SHP77 treated with DMSO at 0.1 percent for 48 hours (cell line): ENCODE measurements around the gene ATP6V0A1.

Source experiments
- DNase-seq: peaks from one replicate; lab custom pipeline; 2025; lab: John Stamatoyannopoulos, UW

The ATP6V0A1 gene

DNA sequence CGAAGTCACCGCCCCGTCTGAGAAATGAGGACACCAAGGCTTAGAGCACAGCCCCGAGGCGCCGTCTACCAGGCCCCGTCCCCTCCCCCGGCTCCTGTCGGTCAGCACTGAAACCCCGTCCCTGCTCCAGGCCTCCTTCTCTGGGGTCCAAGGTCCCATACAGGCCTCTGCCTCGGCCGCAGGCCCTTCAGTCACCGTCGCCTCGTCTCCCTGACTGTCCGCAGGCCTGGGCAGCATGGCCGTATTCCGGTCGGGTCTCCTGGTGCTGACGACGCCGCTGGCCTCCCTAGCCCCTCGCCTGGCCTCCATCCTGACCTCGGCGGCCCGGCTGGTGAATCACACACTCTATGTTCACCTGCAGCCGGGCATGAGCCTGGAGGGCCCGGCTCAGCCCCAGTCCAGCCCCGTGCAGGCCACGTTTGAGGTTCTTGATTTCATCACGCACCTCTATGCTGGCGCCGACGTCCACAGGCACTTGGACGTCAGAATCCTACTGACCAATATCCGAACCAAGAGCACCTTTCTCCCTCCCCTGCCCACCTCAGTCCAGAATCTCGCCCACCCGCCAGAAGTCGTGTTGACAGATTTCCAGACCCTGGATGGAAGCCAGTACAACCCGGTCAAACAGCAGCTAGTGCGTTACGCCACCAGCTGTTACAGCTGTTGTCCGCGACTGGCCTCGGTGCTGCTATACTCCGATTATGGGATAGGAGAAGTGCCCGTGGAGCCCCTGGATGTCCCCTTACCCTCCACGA, 103.9 kb downstream of the ATP6V0A1 start:
- DNase-seq, result no peak

DNA sequence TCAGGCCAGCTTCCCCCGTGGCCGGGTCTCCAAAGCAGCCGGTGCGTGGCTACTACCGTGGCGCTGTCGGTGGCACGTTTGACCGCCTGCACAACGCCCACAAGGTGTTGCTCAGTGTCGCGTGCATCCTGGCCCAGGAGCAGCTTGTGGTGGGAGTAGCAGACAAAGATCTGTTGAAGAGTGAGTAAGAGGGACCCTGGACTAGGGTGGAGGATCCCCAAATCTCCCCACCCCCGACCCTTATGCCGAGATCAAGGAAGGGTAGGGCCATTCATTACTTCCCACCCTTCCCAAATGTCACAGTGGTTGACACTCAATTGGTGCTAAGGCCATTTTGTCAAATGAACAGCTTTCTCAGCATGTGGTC, 104.4 kb downstream of the ATP6V0A1 start:
- DNase-seq, result no peak

DNA sequence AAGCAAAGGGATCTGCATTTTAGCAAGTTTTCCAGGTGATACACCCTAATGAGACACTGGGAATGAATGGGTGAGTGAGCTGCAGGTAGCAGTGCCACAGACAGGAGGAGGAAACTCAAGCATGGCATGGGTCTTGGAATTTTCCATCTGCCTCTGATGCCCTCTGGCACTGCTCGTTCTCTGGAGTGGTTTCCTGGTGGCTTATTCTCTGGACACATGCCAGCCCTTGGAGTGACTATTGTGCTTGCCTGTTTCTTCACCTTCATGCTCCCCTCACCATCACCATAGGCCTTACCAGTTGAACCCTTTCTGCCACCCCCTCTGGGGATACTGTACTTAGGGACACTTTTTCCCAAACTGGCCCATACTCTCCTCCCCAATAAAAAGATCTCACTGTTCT, 104.9 kb downstream of the ATP6V0A1 start:
- DNase-seq, result no peak

DNA sequence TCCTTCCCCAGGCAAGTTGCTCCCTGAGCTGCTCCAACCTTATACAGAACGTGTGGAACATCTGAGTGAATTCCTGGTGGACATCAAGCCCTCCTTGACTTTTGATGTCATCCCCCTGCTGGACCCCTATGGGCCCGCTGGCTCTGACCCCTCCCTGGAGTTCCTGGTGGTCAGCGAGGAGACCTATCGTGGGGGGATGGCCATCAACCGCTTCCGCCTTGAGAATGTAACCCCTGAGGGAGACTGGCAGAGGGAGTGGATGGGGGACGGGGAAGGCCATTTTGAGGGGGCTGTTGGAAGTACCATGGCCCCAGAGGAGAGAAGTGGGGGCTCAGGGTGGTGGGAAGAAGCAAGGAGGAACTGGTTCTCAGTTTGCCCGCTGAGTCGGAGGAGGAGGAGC, 105.3 kb downstream of the ATP6V0A1 start:
- no peak for DNase-seq

DNA sequence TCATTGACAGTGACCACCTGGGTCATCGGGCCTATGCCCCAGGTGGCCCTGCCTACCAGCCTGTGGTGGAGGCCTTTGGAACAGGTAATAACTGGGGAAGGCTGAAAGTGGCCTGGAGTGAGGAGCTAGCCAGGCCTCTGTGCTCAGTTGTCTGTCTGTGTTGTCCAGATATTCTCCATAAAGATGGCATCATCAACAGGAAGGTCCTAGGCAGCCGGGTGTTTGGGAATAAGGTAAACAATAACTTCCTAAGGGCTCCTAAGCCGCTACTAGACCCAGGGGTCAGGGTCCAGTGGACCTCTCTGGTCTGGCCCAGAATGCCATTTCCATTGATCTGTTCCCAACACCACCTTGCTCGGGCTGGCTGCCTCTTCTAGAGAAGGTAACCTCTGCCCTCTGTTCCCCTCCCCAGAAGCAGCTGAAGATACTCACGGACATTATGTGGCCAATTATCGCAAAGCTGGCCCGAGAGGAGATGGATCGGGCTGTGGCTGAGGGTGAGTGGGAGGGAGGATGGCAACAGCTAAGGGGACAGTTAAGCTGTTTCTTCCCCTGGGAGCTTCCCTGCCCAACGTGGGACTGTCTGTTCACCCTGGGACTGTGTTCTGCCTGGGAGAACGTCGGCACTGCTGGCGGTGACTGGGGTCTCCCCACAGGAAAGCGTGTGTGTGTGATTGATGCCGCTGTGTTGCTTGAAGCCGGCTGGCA, 106.3 kb downstream of the ATP6V0A1 start:
- DNase-seq, result no peak

DNA sequence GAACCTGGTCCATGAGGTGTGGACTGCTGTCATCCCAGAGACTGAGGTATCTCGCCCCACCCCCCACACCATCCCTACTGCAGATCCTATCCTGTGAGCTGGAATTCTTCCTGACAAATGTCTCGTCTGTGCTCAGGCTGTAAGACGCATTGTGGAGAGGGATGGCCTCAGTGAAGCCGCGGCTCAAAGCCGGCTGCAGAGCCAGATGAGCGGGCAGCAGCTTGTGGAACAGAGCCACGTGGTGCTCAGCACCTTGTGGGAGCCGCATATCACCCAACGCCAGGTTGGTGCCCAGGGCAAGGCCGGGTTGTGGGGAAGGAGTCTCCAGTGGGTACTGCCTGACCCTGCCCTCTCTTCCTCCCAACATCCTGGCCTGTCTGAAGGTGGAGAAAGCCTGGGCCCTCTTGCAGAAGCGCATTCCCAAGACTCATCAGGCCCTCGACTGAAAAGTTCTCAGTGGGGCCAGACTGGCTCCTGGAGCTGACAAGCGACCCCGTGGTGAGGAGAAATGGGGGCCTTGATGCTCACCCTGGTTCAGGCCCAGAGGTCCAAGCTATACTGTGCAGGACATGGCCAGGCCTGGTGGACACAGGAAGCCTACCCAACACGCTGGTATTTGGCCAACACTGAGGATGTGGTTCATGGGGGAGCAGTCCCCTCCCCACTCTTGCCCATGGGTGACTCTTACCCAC, 107.0 kb downstream of the ATP6V0A1 start:
- DNase-seq, result no peak

DNA sequence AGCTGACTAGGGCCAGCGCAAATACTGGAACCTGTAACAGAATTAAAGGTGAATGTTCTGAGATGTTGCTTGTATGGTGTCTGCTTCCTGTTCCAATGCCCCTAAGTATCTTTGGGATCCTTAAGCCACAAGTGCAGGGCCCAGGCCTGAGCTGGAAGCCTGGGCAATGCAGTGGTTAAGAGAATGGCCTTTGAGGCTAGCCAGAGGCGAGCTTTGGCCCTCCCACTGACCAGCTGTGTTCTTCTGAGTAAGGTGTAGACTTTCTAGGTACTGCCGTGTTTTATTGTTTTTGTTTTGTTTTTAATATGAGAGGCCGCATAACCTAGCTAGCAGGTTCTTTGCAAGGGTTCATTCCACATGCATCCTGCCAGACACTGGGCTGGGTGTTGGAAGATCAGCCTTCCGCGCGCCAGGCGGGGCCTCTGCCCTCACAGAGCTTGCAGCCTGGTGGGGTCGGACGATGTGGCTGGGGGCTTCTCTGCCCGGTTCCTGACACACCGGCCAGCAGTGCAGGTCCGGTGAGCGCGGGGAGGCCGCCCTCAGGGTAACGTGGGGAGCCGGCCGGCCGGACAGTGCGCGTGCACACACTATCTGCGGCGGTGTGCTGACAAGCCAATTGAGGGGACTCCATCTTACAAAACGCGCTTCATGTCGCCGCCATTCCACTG, 107.7 kb downstream of the ATP6V0A1 start:
- DNase-seq, result no peak

DNA sequence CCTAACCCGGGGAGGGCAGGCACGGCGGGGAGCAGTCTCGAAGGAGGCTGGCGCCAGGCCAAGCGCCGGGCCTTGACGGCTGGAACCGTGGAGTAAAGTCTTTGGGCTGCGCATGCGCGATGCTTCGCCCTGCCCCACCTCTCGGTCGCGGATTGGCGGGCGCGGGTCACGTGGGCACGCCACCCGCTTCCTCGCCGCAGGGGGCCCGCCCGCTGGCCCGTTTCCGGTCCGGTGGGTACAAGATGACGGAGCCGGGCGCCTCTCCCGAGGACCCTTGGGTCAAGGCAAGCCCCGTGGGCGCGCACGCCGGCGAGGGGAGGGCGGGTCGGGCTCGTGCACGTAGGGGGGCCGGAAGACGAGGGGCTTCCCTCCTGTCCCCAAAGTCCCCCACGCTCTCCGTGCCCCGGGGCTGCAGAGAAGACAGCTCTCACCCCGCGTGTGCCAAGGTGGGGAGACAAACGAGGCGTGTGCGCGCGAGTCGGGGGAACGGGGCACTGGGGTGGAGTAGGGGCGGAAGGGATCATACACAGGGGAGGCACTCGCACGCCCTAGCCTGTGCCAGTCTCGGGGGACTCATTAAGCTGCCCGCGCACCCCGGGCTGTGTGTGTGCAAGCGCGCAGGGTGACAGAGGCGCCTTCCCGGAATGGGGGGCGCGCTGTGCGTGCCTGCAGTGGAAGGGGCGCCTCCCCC, 108.3 kb downstream of the ATP6V0A1 start, which contains the start of gene MLX:
Gene MLX, plus strand, starts transcription at position 218 of the 691 bp plus-strand sequence. Its CDS starts 25 bp downstream, at position 243.
- DNase-seq, result peak; percentile 85

DNA sequence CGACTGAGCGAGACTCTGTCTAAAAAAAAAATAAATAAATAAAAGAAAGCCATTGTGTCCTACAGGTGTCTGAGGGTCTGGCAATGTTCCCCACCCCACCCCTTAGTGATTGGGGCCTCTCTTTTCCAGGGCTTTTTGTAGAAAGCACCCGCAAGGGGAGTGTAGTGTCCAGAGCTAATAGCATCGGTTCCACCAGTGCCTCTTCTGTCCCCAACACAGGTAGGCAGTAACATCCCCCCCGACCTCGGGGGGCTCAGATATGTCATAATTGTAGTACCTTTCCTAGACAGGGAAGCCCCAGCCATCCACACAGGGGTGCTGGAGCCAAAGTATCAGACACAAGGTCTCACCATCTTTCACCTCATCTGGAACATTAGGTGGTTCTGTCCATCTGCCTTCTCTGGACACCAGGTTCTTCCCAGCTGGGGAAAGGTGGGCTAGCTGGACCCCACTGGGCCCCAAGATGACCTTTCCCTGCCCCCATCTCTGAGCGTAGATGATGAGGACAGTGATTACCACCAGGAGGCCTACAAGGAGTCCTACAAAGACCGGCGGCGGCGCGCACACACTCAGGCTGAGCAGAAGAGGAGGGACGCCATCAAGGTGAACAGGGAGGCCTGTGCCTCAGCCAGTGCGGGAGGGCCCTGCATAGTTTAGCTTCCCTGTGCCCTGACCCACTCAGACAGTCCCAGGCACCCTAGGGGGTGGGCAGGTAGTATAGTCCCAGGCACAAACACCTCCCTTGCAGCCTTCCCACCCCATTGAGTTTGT, 109.8 kb downstream of the ATP6V0A1 start:
- DNase-seq, result no peak

DNA sequence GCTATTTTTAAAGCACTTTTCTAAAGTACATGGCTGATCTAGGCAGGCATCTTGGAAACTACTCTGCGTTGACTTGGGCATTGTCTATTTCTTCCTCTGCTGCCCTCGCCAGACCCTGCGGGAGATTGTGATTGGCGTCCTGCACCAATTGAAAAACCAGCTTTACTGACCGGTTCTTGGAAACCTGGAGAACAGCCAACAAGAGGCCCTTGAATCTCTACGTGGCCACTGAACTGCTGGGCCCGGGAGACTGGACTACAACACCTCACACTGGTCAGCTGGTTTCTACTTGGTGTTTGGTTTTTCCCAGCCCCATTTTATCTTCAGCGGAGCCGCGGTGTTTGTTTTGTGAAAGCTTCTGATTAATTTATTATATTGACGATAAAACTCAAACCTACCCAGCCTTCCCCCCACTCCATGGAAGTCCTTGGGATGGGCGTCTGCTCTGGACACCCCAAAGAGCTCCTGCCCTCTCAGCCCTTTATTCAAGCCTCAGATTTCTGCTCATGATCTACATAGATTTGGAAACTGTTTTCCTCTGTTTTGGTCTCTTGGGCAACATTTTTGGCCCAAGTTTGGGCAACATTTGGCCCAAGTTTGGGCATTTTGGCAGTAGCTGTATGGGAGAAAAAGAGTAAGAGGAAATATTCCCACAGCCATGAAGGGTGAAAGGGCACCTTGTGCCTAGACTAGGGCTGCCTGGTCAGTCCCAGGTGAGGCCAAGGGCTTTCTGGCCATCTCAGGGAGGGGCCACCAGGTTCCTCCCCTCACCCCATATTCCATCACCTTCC, 113.0 kb downstream of the ATP6V0A1 start:
- no peak for DNase-seq
